GM19099 (cell line): ENCODE results near the gene FAM3B.

Experiments used
- POLR2A ChIP-seq: IDR thresholded peaks from 3 replicates; pipeline ENCODE4 v1.6.1; 2011; ENCODE audit warnings: low read depth; ENCODE audit not compliant: insufficient read length; ENCODE audit errors: extremely low read depth

The FAM3B gene

DNA sequence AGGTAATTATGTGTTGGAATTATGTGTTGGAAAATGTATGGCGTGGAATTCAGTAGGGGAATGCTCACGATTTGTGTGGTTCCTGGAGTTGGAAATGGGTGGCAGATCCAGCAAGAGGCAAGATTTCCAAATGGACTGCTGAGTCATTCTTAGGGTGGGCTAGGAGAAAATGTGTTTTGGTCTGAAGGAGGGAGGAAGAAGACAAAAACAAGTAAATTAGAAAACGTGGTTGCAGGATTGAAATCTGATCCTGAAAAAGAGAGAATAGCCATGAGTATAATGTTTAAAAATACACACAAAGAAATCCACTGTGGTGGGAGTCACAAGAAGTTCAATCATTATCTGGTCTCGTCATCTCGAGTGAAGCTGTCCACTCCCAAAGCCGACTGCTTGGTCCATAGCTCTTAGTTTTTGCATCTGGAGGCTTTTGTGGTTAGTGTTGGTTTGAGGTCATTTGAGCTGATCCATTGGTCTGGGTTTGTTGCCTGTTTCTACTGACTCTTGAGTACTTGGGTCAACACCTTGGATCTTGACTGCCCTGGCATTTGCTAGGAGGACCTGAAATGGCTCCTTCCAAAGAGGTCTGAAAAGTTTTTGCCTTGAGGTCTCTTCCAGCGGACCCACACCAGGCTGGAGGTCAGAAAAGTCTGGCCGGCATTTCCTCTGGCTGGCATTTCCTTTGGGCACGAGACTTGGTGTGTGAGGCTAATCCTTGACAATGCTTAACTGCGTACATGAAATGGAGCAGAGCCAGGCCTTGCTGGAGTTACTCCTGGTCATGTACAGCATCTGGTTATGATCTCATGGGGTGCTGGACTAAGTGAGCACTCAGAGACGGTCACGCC, 54.5 kb downstream of the FAM3B start:
- TF ChIP-seq POLR2A: no peak

DNA sequence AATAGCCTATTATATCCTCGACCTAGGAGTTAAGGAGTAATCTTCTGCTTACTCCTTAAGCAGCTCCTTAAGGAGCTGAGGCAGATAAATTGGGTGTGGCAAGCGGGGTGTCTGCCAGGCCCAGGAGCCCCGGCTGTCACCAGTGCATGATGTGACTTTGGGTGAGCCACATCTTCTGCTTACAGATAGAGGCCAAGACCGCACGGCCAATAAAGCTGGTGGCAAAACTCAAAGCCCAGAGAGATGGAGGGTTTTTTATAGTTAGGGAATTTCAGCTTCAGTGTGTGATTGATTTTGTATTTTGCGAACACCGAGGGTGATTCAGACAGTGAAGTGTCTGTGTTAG, 55.1 kb downstream of the FAM3B start:
- no peak for TF ChIP-seq POLR2A

GRCh38 chr21:41373253-41373652, 56.7 kb downstream of the FAM3B start:
- no peak for TF ChIP-seq POLR2A

DNA sequence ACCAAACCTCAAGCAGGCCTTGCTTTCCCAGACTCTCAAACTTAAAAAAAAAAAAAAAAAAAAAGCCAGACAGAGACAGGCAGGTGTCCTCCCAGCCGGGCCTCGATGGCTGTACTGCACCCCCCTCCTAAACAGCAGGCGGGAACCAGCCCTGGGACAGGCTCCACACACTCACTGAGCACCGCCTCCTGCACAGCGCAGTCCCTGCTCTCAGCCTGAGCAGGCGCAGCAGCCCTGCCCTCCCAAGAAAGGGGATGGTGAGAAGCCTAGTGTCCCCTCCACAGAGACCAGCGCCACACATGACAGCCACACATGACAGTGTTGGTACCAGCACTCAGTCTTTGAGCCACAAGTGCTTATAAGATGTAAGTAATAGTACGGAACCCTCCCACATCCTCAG, 57.2 kb downstream of the FAM3B start:
- no peak for TF ChIP-seq POLR2A

- no peak for TF ChIP-seq POLR2A
Measured at GRCh38 chr21:41374177-41374712, 57.6 kb downstream of the FAM3B start.

DNA sequence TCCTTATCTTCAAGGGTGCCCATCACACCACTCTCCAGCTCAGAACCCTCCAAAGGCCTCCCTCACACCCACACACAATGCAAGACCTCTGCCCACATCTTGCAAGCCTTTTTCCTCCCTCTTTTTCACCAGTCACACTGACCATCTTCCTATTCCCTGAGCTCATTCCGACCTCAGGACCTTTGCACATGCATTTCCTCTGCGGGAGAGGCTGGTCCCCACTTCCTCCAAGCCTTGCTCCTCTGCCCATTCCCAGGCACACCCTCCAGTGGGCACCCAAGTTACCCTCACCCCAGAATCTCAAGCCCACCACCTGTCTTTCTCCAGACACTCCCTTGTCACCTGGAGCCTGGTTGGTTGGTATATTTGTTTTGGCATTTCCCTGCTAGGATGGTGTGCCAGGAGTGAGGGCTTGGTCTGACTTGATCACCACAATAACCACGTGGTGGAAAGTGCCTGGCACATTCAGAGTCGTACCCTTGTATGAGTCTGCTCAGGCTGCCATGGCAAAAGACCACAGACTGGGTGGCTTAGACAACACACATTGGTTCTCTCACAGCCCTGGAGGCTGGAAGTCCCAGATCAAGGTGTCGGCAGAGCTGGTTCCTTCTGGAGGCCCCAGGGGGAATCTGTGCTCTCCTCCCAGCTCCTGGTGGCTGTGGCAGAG, 58.4 kb downstream of the FAM3B start:
- TF ChIP-seq POLR2A: no peak

DNA sequence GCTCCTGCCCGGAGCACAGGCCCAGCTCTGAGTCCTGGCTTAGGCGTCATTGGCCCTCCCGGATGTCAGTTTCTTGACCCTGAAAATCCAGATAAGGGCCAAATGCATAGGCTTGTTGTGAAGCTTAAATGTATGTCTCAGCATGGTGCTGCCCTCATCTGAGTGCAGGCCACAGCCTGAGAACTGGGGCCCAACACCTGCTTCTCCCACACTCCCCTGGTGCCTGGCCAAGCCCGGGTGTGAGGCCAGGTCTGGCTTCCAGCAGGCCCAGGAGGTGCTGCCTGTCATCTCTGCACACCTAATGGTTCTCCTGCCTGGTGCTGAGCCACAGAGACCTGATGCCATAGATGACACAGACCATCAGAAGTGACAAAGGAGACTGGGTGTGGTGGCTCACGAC, 59.3 kb downstream of the FAM3B start:
- TF ChIP-seq POLR2A: no peak

DNA sequence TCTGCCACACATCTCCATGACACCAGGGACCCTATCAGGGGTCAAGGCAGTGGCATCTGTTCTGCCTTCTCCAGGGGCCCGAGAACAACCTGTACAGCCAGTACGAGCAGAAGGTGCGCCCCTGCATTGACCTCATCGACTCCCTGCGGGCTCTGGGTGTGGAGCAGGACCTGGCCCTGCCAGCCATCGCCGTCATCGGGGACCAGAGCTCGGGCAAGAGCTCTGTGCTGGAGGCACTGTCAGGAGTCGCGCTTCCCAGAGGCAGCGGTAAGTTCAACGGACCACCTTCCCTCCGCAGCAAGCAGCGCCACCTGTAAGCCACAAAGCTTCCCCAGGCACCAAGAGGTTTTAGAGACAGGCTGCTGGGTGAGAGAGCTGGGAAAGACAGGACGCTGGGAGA, 61.1 kb downstream of the FAM3B start:
- no peak for TF ChIP-seq POLR2A

DNA sequence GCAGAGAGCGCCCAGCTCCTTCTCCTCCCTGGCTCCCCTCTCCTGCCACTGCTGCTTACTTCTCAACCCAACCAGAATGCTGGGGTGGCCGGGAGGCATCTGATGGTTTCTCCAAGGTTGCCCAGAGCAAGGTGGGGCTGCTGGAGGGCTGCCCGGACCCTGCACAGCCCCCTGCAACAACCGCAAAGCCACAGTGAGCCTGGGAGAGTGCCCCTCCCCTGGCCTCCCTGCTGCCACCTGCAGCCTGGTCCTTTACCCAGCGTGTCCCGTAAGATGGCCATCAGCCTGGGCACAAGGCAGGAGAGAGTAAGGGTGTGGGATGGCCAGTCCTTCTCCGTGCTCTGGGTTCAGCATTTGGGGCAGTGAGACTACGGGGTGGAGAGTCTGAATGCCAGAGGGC, 62.2 kb downstream of the FAM3B start:
- no peak for TF ChIP-seq POLR2A

DNA sequence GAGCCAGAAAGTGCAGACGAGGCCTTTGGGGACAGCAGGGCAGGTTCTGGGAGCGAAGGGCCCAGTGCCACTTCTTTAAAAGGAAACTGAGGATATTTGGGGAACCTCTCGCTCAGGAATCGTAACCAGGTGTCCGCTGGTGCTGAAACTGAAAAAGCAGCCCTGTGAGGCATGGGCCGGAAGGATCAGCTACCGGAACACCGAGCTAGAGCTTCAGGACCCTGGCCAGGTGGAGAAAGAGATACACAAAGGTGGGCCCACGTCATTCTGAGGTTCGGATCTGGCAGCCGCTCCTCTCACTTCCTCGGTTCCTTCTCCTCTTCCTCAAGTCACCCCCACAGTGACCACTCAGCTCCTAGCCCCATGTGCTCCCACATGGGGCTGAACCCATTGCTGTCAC, 63.3 kb downstream of the FAM3B start:
- no peak for TF ChIP-seq POLR2A

DNA sequence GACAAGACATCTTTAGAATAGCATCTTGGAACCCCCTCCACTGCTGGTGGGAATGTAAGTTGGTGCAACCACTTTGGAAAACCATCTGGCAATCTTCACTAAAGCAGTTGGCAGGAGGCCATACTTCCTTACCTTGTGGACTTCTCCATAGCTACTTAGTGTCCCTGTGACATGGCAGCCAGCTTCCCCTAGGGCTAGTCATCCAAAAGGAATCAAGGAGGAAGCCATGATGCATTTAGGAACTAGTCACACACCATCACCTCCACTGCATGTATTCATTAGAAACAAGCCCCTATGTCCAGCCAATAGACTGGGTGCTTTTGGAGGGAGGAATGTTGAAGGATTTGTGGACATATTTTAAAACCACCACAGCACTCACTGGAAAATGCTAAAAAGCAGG, 65.1 kb downstream of the FAM3B start:
- no peak for TF ChIP-seq POLR2A

DNA sequence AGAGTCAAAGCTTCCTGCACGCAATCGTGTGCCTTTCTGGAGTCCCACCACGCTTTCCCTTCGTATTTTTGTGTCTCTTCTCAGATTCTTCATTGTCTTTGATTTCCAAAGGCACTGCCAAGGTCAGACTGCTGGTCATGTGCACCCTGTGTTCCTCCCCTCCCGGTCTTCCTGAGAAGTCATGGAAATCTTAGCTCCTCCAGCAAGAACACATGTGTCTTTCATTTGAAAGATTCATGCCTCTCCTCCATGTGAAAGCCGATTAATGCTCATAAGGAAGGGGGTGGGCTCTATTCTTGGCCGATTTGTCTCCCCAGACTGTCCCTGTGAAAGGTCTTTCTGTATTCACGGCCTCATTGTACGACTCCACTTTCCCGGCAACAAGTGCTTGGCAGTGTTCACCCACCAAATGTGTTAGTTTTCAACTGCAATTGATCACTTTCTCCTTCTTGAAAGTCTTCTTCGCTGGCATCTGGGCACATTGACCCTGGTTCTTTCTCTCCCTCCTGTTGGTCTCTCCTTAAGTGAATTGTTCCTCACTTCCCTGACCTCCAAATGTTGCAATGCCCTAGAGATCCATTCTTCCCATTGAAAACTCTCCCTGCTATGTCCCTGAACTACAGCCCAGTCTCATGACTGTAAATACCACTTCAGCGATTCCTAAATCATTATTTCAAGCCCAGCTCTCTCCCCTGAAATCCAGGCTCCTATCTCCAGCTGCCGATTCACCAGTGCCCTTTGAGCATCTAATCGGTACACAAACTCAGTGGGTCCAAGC, 70.6 kb downstream of the FAM3B start:
- no peak for TF ChIP-seq POLR2A

DNA sequence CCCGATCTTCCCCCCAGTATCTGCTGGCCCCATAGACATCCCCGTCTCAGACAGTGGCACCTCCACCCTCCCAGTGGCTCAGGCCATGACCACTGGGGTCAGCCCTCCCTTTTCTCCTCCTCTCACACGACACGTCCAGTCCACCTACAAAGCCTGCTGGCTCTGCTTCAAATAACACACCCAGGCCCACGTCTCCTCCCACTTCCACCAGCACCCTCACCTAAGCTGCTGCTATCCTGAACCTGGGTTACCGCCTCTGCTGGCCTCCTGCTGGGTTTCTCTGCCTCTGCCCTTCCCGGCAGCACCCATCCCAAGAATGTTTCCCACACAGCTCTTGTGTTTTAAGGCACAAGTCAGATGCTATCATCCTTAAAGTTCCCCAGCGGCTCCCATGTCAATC, 71.2 kb downstream of the FAM3B start:
- no peak for TF ChIP-seq POLR2A

- no peak for TF ChIP-seq POLR2A
Measured at GRCh38 chr21:41388259-41388658, 71.7 kb downstream of the FAM3B start.

- TF ChIP-seq POLR2A: no peak
Measured at GRCh38 chr21:41390043-41390639, 73.5 kb downstream of the FAM3B start.
